GOT3 (cell line): ENCODE results near the gene ZP1.
"Not testable (repeated sequence)": the region's sequence is repeated elsewhere in the genome, so short reads cannot be mapped to it uniquely, and the experiment has no call there.

ENCODE experiments used
- DNase-seq: peaks from one replicate; lab custom pipeline; 2025; ENCODE audit warnings: mixed read lengths; lab: John Stamatoyannopoulos, UW

Gene ZP1, protein sequence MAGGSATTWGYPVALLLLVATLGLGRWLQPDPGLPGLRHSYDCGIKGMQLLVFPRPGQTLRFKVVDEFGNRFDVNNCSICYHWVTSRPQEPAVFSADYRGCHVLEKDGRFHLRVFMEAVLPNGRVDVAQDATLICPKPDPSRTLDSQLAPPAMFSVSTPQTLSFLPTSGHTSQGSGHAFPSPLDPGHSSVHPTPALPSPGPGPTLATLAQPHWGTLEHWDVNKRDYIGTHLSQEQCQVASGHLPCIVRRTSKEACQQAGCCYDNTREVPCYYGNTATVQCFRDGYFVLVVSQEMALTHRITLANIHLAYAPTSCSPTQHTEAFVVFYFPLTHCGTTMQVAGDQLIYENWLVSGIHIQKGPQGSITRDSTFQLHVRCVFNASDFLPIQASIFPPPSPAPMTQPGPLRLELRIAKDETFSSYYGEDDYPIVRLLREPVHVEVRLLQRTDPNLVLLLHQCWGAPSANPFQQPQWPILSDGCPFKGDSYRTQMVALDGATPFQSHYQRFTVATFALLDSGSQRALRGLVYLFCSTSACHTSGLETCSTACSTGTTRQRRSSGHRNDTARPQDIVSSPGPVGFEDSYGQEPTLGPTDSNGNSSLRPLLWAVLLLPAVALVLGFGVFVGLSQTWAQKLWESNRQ

DNA sequence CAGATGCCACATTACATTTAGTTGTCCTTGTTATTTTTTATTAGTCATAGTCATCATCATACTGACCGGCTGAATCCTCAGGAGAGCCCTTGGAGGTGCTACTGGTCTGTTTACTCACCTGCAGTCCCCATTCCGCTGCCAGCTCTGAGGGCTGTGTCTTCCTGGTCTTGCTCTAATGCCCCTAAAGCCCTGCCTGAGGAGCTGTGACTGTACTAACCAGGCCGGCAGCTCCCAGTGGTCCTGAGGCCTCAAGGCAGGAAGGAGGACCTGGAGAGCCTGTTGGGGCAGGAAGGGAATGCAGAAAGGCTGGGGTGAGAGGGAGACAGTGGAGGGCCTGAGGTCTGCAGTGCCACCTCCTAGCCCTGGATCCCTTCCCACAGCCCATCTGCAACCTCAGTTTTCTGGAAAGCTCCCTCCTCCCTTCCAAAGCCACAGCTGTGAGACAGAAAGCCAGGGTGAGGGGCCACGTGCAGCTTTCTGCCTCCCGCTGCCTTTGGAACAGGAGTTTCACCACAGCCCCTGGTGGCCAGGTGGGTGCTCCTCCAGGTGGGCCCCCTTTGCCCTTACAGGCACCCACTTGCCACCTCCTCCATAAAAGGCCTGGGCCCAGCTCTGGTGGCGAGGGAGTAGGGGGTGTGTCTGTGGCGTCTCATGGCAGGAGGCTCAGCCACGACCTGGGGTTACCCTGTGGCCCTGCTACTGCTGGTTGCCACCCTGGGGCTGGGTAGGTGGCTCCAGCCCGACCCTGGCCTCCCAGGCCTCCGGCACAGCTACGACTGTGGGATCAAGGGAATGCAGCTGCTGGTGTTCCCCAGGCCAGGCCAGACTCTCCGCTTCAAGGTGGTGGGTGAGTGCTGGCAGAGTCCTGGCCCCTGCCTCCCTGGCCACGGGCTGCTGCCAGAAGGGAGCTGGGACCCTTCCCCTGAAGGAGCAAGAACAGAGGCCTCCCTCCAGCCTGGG lies at the start of gene ZP1:
ZP1 (plus strand) TSS at position 632 of the 960 bp plus-strand sequence; CDS start at position 652, 20 bp downstream.
- no peak for DNase-seq

DNA sequence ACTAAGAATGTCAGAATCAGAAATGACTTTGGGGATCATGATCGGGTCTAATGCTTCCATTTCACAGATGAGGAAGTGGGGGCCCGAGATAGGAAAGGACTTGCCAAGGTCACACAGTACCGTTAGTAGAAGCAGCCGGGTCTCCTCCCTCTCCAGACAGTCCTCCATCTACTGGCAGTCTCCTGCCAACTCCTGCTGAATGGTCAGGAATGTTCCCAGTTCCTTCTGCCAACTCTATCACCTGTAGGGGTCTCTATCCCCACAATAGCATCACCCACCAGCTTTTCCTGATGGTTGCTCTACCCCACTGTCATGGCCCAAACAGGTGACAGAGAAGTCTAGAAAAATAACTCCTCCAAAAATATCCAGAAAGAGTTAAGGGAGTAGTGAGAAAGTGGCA lies 49.3 kb upstream of the ZP1 start:
- DNase-seq: no peak

DNA sequence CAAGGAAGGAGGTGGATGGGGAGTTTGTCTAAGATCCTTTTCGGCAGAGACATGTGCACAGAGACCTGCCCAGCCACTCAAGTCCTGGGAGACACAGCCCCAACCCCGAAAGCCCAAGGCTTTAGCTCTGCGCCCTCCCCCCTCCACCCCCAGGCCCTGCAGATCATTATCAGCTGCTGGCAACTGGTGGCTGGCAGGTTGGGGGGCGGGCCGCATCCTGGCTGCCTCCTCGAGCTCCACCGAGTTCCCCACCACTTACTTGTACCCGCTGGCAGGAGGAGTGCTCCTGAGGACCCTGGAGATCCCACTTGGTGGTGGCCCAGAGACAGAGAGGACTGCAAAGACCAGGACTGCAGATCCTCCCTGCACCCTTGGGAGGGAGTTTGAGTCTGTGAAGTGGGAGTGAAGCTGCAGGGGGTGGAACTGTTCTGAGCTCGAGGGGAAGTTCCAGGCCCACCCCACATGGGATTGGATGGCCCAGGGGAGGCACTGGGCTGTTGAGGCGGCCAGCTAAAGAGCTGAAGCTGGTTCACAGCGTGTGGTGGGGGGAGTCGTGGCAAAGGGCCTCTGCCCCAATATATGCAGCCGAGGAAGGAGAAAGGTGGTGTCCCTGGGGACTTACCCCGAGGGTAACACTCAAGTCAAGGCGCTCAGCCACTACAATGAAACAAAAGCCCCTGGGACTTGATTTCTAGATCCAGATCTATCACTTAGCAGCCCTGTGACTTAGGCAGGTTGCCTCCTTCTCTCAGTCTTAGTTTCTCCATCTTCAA lies 45.3 kb upstream of the ZP1 start:
- no peak for DNase-seq

DNA sequence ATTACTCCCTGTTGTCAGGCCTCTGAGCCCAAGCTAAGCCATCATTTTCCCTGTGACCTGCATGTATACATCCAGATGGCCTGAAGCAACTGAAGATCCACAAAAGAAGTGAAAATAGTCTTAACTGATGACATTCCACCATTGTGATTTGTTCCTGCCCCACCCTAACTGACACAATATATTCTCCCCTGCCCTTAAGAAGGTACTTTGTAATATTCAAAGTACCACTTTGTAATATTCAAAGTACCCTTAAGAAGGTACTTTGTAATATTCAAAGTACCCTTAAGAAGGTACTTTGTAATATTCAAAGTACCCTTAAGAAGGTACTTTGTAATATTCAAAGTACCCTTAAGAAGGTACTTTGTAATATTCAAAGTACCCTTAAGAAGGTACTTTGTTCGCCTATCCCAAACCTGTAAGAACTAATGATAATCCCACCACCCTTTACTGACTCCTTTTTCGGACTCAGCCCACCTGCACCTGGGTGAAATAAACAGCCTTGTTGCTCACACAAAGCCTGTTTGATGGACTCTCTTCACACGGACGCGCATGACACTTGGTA lies 43.5 kb upstream of the ZP1 start:
- not testable (repeated sequence) for DNase-seq

DNA sequence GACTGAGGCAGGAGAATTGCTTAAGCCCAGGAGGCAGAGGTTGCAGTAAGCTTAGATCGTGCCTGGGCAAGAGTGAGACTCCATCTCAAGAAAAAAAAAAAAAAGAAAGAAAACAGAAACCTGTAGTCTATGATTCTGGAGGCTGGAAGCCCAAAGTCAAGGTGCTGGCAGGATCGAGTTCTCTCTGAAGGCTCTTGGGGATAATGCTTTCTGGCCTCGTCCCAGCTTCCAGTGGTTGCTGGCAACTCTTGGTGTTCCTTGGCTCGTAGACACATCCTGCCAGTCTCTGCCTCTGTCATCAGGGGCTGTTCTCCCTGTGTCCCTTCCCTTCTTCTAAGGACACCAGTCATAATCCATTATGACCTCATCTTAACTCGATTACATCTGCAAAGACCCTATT lies 42.2 kb upstream of the ZP1 start:
- no peak for DNase-seq

DNA sequence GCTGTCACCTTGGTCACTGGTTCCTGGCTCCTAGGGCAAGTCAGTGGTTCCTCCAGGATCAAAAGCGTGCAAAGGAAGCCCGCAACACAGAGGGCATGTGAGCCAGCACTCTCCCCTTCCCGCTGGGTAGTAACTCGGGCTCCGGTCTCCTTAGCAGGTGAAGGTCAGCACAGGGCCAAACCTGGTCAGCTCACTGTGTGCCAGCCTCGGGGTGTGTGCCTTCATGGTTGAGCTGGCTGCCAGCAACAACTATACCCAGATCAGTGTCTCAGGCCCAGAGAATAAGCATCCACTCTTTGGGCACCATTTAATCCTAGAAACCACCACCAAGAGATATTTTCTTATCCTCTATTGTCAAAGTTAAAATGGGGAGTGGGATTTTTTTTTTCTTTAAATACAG lies 41.6 kb upstream of the ZP1 start:
- no peak for DNase-seq

DNA sequence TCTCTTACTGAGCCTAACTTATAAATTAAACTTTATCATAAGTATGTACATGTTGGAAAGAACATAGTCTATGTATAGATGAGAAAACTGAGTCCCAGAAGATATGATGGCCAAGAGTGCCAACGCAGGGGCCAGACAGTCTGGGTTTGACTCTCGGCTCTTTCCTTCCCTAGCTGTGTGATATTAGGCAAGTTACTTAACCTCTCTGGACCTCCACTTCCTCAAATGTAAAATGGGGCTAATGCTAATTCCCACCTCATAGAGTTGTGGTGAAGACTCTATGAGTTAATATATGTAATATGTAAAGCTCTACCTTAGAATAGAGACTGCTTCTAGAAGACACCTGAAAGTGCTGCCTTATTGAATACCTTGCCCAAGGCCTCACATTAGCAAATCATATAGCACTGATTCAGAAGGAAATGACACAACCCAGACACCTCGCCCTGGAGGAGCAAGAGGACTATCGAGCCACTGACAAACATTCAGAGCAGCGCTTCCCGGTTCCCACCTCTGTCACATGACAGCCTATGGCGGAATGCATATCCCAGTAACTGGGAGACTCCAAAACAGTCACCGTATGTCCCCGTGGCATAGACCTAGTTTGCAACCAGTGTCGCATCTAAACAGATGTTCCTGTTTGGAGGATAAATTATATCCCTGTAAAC lies 36.7 kb upstream of the ZP1 start:
- no peak for DNase-seq

DNA sequence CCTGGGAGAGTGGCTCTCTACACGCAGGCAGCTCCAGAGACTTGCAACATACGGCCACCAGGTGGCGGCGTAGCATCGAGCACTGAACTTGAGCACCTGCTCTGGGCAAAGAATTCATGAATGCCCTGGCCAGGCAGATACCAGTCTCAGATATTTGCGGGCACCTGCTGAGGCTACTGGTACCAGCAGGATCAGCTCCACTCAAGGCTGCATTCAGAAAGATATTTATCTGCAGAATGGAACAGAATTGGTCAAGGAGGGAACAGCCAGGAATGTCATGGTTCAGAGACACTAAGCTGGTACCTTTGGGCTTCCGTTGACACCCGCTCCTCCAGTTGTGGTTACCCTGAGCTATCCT lies 36.2 kb upstream of the ZP1 start:
- peak; percentile 39 for DNase-seq

DNA sequence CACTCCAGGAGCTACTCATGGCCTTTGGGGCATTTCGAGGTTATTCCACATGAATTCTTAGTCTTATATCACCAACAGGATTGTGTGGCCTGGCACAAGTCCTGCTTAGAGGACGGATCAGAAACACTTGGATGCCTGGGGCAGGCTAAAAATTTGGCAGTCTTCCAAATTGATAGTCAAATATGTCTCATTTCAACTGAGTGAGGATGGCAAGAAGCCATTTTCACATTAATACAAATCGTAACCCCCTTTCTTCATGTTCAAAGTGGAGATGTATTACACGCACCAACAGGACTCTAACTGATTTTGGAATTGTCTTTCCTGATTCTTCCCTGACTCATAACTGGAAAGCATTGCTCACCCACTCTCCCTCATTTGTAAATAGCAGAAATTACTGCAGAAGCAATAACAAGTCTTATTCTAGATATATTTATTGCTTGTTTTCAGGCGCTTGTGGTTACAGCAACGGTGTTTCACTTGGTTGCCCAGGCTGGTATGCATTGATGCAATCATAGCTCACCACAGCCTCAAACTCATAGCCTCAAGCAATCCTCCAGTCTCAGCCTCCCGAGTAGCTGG lies 35.8 kb upstream of the ZP1 start:
- no peak for DNase-seq

DNA sequence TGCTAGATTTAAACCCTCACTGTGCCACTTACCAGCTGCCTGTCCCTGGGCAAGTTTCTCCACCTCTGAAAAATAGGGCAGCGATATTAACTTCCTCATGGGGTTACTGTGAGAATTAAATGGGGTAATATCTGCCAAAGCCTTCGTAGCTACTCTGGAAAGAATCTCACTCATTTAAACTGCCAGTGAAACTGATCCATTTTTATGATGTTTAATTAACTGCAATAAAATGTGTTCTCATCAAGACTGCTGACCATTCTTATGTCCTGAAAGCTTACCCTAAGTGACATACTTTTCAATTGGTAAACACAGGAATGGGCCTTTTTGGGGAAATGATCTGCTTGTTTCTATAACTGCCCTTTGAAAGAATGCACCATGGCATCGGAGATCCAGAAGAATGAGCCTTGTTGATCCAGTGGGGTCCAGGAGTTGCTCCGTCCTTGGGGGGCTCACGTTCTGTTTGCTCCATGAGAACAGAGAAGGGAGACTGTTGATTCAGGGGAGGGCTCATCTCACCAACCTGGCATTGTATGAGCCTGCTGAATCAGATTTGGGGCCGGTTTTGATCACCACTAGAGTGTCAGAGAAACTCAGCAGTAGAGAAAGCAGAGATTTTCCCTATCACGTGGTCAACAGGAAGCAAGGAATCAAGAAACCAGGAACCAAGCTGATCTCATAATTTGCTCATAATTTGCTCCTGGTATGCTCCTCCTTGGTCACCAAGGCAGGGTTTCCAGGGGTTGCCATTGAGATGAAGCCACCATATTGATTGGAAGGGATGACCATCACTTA lies 32.4 kb upstream of the ZP1 start:
- no peak for DNase-seq

DNA sequence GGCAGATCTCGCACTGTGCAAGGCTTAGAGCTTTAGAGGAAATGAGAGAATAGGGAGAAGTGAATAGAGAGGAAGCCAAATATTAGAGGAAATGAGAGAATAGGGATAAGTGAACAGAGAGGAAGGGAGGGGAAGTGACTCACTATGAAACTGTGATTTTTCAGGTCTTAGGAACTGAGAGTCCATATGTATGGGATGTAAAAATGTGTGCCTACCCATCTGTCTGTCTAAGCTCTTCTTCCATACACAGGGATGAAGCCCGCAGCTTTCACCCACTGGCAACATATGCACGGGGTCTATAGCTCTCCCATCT lies 31.9 kb upstream of the ZP1 start:
- no peak for DNase-seq

DNA sequence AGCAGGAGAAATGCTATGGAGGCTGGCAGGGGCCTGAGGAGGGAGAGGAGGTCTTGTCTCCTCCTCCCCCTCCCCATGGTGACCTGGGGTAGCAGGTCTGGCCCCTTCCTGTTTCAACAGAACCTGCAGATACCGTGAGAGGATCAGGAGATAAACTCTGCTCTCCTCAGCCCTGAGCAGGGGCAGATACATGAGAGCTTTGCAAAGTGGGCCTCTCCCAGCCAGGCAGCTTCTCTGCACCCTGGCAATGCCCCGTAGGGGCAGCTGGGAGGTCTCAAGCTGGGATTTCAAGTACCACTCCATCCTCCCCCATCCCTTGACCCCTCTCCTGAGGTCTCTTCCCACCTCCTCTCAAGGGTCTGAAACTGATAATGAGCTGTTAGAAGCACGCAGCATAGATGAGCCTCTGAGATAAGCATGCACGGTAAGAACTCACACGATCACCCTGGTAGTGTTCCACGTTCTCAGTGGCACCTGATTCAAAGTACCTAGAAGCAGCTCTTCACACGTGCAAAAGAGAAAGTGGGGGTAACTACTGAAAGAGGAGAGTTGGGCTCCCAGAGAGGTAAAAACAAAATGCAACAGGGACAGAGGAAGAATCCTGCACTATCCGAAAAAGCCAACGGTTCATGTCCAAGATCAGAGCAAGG lies 30.4 kb upstream of the ZP1 start:
- no peak for DNase-seq

DNA sequence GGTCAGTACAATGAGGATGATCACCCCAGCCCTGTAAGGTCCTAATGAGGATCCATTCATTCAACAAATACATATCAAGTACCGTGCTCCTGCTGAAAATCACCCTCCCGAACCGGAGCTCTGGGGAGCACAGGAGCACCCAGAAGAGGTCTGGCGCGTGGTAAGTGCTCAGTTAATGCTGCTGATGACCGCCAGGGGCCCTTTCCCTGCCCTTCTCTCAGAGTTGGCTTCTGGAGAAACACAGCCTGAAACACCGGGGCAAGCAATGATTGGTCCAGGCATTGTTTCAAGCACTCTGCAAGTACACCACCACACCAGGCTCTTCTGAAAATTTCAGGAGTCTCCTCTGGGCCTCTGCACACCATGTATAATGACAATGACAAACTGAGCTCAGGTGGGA lies 29.2 kb upstream of the ZP1 start:
- DNase-seq: no peak

DNA sequence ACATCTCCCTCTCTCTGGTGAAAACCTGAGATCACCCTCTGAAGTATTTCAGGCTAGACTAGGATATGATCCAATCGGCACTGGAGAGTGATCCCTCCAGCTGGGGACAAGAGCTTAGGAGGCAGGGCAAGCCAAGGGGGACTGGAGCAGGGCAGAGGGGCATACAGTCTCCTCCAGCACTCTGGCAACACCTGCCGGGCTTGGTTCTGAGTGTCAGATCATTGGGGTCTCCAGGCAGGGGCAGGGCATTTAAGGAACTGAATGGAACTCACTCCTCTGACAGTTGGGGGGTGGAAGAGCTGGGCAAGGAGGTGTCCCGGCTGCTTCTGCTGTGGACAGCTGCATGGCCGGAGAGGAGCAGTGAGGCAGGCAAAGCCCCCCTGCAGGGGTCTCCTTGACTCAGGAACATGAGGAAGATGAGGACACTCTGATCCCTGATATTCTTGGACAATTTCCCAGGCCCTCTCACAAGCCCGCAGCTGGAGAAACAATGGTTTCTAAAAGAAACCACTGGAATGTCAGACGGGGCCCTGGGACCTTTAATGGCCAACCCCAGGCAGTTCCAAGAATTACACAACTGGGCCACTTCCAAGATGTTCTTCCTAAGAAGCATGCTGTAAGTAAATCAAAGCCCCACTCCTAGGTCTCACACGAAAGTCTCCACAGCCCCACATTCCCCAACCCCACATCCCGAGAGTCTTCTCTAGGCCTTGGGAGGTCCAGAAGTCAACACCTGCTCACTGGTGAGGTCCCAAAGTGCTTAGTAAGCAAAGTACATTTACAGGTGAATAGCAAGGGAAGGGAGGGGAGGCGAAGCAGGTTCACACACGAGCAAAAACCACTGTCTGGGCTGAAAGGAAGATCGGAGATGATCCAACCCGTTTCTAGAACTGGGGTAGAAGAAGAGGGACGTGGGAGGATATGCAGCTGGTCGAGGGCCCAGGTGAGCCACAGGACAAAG lies 26.6 kb upstream of the ZP1 start:
- no peak for DNase-seq

DNA sequence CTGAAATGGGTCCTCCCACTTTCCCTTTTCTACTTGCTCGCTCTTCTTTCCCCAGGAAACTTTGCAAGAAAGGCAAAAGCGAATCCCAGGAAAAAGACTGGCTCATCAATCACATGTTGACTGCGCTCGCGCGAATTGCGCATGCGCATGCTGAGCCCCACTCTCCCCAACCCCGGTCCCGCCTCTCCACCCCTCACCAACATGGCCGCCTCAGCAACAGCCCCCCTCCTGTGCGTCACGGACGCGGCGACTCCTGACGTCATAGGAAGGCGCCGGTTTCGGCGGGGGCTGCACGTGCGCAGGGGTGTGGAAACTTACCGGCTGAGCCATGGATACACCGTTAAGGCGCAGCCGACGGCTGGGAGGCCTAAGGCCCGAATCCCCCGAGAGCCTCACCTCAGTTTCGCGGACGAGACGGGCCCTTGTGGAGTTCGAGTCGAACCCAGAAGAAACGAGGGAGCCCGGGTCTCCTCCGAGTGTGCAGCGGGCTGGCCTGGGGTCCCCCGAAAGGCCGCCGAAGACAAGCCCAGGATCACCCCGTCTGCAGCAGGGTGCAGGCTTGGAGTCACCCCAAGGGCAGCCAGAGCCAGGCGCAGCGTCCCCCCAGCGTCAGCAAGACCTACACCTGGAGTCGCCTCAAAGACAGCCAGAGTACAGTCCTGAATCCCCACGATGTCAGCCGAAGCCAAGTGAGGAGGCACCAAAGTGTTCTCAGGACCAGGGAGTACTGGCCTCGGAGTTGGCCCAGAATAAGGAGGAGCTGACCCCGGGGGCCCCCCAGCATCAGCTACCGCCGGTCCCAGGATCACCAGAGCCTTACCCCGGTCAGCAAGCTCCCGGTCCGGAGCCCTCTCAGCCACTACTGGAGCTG lies 25.3 kb upstream of the ZP1 start, which contains the start of gene CCDC86:
CCDC86 (plus strand) TSS at position 317 of the 871 bp plus-strand sequence; CDS start at position 329, 12 bp downstream.
- peak; percentile 84 for DNase-seq

DNA sequence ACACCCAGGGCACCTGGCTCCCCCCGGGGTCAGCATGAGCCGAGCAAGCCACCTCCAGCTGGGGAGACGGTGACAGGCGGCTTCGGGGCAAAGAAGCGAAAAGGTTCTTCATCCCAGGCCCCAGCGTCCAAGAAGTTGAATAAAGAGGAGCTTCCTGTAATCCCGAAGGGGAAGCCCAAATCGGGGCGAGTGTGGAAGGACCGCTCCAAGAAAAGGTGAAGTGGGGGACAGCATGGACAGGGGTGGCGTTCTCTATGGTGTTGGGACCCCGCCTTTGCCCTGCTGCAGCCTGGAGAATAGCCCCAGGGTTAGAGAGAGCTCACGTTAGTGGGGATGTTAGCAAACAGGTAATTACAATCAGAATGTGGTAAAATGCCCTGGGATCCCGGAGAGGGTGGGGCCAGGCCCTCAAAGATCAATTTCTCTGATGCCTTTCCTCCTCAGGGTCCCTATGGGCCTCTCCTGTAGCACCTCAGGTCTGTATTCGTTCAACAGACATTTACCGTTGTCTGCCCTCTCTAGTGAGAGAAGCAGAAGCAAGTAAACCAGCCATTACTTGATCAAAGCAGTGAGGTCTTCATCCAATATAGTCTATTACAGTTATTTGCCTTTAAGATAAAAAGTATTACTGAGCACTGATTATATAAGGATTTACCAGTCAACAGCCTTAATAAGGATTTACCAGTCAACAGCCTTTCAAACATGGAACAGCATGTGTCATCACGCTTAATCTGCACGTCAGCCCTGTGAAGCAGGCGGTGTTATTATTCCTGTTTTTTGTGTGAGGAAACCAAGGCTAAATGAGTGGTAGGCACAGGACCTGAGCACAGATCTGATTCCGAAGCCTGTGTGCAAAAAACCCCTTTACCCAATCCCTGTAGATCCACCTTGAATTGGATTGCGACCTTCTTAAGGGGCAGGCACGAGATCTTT lies 24.4 kb upstream of the ZP1 start:
- no peak for DNase-seq
